Astrocyte of the hippocampus (primary cell): ENCODE measurements around the gene ADM2.
"Not testable (repeated sequence)": the region's sequence is repeated elsewhere in the genome, so short reads cannot be mapped to it uniquely, and the experiment has no call there.

ENCODE experiments used
- DNase-seq: peaks from one replicate; pipeline ENCODE4 v3.0.0; 2011; ENCODE audit warnings: low read depth, low spot score

ADM2 gene

GRCh38 chr22:50481440-50482106 is at the start of gene ADM2:
Gene ADM2 (plus strand): TSS chr22:50481543. CDS start chr22:50481848, 305 bp downstream.
- peak; percentile 34 for DNase-seq

DNA sequence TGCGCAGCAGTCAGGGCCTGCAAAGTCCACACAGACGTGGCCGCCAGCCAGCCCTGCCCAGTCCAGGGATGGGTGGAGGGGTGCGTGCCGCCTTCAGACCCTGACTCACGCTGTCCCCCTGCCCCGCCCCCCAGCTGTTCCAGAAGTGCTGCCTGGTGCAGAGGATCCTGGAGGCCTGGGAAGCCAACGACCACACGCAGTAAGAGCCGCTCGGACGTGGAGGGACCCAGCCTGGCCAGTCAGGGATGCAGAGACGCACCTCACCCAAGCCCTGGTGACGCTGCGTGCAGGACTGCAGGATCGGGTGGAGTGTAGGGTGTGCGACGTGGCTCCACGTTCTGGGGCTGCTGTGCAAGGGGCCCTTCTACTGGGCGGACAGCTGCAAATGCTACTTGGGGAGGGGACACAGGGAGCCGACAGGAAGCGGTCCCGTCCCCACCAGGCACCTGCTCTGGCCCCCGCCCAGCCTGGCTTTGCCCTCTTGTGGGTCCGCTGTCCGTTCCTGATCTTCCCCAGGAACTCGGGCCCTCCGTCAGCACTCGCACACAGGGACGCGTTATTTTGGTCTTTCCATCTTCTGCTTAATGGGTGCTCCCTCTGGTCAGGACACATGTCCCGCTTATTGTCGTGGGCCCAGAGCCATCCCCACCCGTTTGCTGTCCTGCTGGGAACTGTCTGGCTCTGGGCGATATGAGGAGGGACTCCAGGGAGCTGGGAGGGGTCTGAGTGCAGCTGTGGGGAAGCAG is 49.0 kb upstream of the ADM2 start:
- DNase-seq = no peak

DNA sequence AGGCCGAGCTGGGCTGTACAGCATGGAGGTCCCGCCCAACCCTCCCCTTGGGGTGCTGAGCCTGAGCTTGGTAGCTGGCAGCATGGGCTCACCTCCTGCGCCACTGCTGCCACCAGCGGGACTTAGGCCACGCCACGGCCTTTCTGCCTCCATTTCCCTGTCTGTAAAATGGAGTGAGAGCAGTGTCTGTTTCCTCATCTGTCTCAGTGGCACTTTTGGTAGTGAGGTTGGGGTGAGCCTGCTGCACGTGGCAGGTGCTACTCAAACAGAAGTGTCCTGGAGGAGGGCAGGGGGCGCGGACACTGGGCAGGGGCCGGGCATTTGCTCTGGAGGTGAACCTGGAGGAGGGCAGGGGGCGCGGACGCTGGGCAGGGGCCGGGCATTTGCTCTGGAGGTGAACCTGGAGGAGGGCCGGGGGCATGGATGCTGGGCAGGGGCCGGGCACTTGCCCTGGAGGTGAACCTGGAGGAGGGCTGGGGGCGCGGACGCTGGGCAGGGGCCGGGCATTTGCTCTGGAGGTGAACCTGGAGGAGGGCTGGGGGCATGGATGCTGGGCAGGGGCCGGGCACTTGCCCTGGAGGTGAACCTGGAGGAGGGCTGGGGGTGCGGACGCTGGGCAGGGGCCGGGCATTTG is 48.3 kb upstream of the ADM2 start:
- not testable (repeated sequence) for DNase-seq

DNA sequence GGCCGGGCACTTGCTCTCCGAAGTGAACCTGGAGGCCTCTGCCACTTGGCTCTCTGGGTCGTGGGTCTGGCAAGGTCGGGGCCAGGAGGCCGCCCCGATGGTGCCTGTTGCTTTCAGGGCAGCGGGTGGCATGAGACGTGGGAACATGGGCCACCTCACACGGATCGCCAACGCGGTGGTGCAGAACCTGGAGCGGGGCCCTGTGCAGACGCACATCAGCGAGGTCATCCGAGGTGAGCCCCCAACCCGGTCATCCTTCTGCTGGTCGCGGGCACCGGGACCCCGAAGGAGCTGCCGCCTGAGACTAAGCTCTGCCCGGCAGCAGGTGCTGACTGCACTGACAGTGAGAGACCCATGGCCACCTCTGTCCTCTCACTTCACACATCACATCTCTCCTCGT is 46.5 kb upstream of the ADM2 start:
- DNase-seq = no peak

- DNase-seq = no peak
Observed at GRCh38 chr22:50435291-50436014, 45.9 kb upstream of the ADM2 start.

GRCh38 chr22:50436015-50436830 is 45.1 kb upstream of the ADM2 start:
- no peak for DNase-seq

DNA sequence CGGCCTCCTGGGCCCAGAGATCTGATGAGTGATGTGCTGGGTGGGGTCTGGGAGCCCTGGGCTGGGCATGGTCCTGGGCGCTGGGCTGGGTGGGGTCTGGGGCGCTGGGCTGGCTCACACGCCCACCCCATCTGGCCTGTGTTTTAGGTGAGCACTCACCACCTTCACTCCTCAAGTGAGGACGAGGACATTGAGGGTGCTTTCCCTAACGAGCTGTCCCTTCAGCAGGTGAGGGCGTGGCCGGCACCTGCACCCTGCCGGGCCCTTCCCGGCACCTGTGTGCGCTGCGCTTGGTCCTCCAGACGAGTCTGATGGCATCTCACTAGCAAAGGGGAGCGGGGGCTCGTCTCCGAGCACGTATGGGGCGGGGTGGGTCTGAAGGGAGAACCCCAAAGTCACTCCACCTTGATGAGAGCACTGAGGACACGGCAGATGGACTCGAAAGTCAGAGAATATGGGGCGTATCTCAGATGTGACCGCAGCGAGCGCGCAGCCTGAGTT is 44.5 kb upstream of the ADM2 start:
- no peak for DNase-seq

- no peak for DNase-seq
Observed at GRCh38 chr22:50437511-50438304, 43.6 kb upstream of the ADM2 start.

DNA sequence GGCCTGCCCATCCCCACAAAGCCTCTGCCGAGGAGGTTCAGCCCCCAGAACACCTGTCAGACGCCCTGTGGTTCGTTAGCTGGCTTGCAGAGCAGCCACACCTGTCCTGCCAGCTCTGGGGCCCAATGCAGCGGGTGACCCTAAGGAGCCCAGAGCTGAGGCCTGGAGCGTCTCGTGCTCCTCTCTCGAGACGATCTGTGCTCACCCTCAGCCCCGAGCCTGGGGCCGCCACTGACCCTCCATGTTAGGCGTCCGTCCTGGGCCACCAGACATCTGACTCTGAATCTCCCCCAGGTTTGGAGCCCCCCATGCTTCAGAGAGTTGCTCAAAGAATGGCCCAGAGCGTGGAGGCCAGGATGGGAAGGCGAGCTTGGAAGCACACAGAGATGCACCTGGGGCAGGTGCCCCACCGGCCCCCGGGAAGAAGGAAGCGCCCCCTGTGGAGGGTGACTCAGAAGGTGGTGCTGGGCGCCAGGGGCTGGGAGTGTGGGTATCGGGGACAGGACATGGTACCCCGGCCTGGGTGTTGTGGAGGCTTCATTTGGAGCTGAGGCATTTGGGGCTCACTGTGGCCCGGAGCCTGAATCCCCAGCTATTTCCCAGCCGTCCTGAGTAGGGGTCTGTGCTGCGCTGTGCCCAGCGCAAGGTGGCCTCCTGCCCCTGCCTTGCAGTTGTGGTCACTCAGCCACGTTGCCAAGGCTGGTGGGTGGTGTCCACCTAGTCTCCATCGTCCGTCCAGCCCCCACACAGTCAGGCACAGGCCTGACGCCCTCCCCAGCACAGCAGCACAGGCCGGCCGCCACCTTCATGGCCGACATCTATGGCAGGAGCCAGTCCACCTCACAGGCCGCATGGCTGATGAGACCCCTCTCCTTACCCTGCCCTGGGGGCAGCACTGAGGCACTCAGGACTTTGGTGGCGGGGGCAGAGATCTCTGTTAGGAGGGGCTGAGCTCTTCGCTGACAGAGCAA is 42.8 kb upstream of the ADM2 start:
- DNase-seq = no peak

DNA sequence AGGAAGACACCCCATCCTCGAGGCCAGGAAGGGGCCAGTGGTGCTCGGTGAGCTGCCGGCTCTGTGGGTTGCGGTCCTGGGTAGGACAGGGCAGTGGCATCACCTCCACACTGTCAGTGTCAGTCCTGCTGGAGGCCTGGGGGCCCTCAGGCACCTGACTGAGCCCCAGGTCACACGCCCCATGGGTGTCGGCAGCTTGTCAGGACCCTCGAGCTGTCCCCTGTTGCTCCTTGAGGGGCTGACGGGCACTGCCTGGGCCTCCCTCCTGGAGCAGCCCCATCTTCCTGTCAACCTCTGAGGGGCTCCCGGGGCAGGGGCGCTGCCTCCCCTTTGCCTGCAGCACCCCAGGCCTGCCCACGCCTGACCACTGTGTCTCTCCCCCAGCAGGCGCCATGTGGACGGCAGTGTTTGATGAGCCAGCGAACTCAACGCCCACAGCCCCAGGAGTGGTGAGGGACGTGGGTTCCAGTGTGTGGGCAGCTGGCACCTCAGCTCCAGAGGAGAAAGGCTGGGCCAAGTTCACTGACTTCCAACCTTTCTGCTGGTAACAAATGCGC is 42.0 kb upstream of the ADM2 start:
- DNase-seq = no peak

DNA sequence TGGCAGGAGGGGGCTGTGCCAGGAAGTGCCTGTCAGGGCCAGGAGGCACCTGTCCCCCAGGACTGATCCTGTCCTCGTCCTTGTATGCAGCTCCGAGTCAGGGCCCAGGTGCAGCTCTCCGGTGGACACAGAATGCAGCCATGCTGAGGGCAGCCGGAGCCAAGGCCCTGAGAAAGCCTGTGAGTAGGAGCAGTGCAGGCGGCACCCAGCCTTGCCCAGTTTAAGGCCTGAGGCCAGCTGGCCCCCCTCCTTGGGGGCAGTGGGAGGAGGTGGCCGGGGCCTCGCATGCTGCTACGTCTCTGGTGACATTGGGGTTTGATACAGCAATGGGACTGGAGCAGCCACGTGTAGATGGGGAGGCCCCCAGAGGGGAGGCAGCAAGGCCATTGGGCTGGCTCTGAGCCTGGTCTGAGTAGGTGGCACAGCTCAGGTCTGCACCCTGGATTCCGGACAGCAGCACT is 41.4 kb upstream of the ADM2 start:
- no peak for DNase-seq

DNA sequence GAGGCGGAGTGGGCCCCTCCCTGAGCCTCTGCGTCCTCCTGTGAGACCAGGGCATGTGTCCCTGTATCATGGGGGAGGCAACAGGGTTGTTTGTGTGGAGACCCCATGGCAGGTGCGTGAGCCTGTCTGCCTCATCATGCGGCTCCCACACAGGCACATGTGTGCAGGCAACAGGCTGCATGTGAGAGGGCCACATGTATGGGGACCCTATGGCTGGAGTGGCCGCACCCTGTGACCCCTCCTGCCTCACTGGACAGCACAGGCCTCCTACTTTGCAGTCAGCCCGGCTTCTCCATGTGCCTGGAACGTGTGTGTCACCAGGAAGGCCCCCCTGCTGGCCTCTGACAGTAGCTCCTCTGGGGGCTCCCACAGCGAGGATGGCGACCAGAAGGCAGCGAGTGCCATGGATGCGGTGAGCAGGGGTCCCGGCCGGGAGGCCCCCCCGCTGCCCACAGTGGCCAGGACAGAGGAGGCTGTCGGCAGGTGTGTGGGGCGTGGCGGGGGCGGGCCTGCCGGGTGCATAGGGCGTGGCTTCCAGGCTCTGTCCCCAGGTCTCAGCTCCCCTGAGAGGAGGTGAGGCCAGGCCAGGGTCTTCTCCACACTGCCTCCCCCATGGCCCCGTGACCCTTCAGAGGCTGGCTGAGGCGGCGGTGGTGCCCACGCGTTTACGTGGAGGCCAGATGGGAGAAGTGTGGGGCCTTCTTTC is 40.6 kb upstream of the ADM2 start:
- DNase-seq = no peak

DNA sequence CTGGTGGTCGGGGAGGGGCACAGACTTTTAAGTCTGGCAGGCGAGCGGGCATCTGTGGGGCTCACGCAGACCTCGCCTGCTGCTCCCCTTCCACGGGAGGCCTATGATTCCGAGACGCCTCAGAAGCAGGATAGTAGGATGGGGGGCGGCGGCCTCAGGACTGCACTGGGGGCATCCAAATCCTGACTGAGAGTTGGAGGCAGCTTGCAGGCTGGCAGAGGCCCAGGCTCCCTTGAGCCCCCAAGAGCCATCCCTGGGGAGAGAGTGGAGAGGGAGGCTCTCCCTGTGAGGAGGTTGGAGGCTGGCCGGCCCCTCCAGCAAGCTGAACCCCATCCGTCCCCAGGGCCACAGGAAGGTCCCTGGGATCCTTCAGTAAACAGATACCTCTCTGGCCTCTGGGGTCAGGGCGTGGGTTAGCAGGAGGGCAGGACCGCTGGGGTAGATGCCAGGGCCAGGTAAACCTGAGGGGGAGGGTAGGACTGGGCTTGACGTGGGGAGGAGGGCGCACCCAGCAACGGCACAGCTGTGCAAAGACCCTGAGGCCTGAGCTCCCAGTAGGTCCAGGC is 39.8 kb upstream of the ADM2 start:
- no peak for DNase-seq

DNA sequence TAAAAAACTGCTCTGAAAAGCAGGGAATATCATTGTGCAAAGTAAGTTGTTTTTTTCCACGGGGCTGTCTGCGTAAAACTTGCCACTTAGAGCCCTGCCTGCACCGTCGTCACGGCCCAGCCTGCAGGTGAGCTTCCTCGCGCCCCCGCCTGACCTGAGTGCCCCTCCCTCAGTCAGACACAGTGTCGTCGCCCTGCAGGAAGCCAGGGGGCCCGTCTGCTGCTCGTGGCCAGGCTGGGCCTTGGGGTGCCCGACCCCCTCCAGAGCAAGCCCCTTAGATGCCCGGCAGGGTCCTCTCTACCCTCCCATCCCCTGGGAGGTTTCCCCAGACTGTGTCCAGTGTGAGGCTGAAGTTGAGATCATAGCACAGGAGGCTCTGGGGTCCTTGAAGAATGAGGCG is 38.1 kb upstream of the ADM2 start:
- no peak for DNase-seq

DNA sequence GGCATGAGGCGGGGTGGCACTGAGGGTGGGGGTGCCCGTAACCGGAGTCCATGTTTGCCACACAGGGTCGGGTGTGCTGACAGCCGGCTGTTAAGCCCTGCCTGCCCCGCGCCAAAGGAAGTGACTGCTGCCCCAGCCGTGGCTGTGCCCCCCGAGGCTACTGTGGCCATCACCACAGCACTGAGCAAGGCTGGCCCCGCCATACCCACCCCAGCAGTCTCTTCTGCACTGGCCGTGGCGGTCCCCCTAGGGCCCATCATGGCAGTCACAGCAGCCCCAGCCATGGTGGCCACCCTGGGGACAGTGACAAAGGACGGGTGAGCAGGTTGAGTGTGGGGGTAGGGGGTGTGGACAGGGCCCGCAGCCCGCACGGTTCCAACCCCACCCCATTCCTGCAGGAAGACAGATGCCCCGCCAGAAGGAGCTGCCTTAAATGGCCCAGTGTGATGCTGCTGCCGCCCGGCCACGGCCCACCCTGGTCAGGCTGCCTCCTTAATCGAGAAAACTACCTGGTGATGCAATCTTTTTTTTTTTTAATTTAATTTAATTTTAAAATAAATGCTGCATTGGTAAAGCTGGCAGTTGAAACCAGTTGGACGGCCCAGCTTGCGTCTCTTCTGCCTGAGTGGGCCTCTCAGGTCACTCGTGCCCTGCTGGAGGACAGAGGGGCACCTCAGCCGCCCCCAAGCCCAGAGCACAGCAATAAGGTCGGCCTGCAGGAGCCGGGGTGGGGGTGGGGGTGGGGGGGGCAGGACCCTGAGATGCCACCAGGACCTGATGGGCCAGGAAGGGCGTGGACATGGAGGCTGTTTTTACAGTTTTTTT is 37.3 kb upstream of the ADM2 start:
- DNase-seq = no peak

- DNase-seq = peak; percentile 82
Observed at GRCh38 chr22:50444663-50445062, 36.7 kb upstream of the ADM2 start.
